ENCODE data around the gene MGAT4A.

Gene MGAT4A

DNA sequence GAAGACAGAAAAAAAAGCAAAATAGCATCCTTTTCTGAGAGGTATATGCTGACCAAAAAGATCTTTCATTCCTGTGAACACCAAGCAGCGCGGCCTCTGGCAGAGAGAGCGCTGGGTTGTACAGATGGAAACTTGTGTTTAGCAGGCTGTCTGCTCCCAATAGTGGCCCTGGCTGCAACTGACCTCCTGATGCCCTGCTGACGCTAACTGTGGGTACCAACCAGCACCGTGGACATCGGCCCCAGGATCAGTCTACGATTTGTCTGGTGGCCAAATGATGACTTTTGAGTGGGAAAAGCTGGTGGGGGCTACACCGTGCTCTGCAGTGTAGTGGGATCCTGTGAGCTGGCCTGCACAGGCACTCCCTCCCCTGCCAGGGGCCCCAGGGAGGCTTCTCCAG, 138.4 kb downstream of the MGAT4A start:
- DNase-seq, result no peak
- H3K4me3 ChIP-seq (ENCODE audit: low read depth, low read length), result no peak overlapping the region
- no peaks in the 10 kb centered on the region for H3K36me3 ChIP-seq (replicated peaks)
- no peak overlapping the region for H3K27ac ChIP-seq
- no peaks in the 10 kb centered on the region for H3K27me3 ChIP-seq (replicated peaks)
- in situ Hi-C loops (cut with HindIII; ENCODE audit: low pct_ligation_motif_present, low sequenced_read_pairs), result no loop called here
- TF ChIP-seq, protein P1, sequence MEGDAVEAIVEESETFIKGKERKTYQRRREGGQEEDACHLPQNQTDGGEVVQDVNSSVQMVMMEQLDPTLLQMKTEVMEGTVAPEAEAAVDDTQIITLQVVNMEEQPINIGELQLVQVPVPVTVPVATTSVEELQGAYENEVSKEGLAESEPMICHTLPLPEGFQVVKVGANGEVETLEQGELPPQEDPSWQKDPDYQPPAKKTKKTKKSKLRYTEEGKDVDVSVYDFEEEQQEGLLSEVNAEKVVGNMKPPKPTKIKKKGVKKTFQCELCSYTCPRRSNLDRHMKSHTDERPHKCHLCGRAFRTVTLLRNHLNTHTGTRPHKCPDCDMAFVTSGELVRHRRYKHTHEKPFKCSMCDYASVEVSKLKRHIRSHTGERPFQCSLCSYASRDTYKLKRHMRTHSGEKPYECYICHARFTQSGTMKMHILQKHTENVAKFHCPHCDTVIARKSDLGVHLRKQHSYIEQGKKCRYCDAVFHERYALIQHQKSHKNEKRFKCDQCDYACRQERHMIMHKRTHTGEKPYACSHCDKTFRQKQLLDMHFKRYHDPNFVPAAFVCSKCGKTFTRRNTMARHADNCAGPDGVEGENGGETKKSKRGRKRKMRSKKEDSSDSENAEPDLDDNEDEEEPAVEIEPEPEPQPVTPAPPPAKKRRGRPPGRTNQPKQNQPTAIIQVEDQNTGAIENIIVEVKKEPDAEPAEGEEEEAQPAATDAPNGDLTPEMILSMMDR (IDR thresholded peaks at IDR 0.05; ENCODE audit: low read depth, low read length, missing control alignments), result no peak

DNA sequence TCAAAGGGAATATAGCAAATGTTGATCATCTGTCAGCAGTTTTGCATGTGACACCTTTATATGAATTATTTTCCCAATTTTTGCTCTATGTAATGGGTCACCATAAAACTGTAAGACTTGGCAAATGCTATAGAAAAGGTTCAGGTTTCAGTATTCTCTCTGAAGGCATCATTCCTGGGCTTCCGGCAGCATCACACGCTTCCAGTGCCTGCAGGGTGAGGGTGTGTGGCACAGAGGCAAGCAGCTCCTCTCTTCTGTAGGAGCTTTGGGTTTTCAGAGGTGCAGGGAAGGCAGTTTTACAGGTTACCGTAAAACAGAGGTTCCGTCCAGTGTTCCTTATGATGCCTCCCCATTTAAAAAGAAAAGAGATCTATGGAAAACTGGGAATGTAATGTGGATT, 141.4 kb downstream of the MGAT4A start:
- in situ Hi-C loops (cut with HindIII; ENCODE audit: low pct_ligation_motif_present, low sequenced_read_pairs), result no loop called here
- H3K4me3 ChIP-seq (ENCODE audit: low read depth, low read length), result no peak overlapping the region
- H3K36me3 ChIP-seq (replicated peaks), result no peaks in the 10 kb centered on the region
- H3K27me3 ChIP-seq (replicated peaks), result no peaks in the 10 kb centered on the region
- TF ChIP-seq, protein P1 (IDR thresholded peaks at IDR 0.05; ENCODE audit: low read depth, low read length, missing control alignments), result no peak
- no peak overlapping the region for H3K27ac ChIP-seq
- no peak for DNase-seq

DNA sequence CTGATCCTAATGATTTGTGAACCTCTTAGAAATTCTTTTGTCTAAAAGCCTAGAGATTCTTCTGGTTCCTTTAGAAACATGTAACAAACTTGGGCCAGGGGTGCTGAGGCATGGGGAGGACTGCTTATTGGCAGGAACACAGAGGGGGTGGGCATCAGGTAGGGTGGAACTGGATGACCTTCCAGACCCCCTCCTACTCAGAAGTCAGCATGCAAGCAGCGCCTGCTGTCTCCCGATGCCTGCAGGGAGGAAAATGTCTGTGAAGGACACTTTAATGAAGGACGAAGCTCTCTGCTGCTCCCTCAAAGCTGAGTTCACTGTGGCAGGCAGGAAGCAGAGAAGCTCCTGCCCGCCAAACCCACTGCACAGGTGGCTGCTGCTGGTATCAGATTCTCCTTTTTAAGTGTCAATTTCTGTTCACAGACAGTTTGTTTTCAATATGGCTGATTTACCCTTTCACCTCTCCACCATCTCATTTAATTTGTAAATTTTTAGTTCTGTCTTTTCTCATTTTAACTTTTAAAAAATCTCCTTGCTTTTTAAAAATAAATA, 142.0 kb downstream of the MGAT4A start:
- no peak for DNase-seq
- TF ChIP-seq, protein P1 (IDR thresholded peaks at IDR 0.05; ENCODE audit: low read depth, low read length, missing control alignments), result no peak
- H3K27ac ChIP-seq, result no peak overlapping the region
- in situ Hi-C loops (cut with HindIII; ENCODE audit: low pct_ligation_motif_present, low sequenced_read_pairs), result no loop called here
- no peaks in the 10 kb centered on the region for H3K36me3 ChIP-seq (replicated peaks)
- no peak overlapping the region for H3K4me3 ChIP-seq (ENCODE audit: low read depth, low read length)
- no peaks in the 10 kb centered on the region for H3K27me3 ChIP-seq (replicated peaks)

DNA sequence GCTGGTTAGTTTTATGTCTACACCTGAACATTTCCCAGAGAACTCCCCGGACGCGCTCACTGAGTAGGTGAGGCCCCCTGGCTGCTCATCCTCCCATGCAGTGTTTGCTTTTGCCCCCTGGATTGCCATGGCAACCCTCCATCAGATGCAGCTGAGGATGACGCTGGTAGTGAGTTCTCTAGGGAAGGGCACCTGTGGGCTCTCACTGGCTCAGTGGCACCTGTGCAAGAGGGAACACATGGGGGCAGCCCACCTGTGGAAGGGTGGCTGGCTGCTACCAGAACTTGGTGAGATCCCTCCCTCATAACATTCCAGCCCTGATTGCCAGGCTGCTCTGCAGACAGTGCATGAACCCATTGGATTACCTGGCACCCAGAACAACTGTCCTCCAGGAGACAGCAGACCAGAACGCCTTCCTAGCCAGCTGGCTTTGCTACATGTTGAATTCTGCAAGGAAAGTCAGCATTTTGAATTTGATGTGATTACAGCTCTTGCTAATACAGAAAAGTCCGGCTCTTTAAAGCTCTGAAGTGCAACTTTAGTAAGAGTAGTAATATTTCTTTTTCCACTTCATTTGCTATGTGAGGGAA, 144.3 kb downstream of the MGAT4A start:
- H3K27me3 ChIP-seq (replicated peaks), result no peaks in the 10 kb centered on the region
- in situ Hi-C loops (cut with HindIII; ENCODE audit: low pct_ligation_motif_present, low sequenced_read_pairs), result no loop called here
- no peak overlapping the region for H3K4me3 ChIP-seq (ENCODE audit: low read depth, low read length)
- DNase-seq, result no peak
- peaks cover 4% of the 10 kb centered on the region for H3K36me3 ChIP-seq (replicated peaks)
- H3K27ac ChIP-seq, result no peak overlapping the region
- TF ChIP-seq, protein P1 (IDR thresholded peaks at IDR 0.05; ENCODE audit: low read depth, low read length, missing control alignments), result no peak

DNA sequence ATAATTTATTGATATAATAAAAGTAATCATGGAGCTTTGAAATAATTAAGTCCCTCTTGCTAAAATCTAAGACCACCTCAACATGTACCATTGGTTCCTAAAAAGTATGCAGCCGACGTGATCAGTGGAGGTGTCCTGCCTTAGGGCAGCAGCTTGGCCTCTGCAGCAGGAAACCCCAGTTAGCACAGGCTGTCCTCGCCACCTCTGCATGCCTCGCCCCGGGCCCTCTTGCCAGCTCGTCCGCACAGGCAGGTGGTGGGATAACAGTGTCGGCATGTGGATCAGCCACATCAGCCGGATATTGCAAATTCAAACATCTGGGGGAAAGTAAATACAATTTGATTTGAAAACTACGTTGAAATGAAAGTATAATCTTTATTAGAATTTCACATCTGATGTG, 145.5 kb downstream of the MGAT4A start:
- Histone ChIP-seq H3K36me3 (replicated peaks) (peaks cover 4% of the 10 kb centered on the region), H3K27ac (no peak overlapping the region), H3K27me3 (replicated peaks) (no peaks in the 10 kb centered on the region), H3K4me3 (ENCODE audit: low read depth, low read length) (no peak overlapping the region)
- DNase-seq, result no peak
- in situ Hi-C loops (cut with HindIII; ENCODE audit: low pct_ligation_motif_present, low sequenced_read_pairs), result no loop called here
- TF ChIP-seq, protein P1 (IDR thresholded peaks at IDR 0.05; ENCODE audit: low read depth, low read length, missing control alignments), result no peak
